DOHH2 (cell line): ENCODE data around the gene C12orf75.

Experiments
- CTCF ChIP-seq: fragments of 200-600 bp; sonication (generic); IDR thresholded peaks from one replicate; pipeline ENCODE4 v1.5.1; 2014; ENCODE audit warnings: antibody characterized with exemption, mild to moderate bottlenecking, low read depth, low read length; ENCODE audit not compliant: poor library complexity, severe bottlenecking
- EZH2phosphoT487 ChIP-seq: fragments of 200-600 bp; sonication (generic); IDR thresholded peaks from 2 replicates; pipeline ENCODE4 v1.6.1; 2017; ENCODE audit warnings: borderline replicate concordance, mild to moderate bottlenecking, antibody characterized with exemption, low read length, moderate library complexity, mixed read lengths

- TF ChIP-seq CTCF (no peak), EZH2phosphoT487 (no peak)
Observed at GRCh38 chr12:105355752-105356151, 25.3 kb downstream of the C12orf75 start.
